OCI-M2 (cell line): ENCODE results near the gene ADGRA3.

ENCODE experiments used
- DNase-seq: peaks from one replicate; lab custom pipeline; 2025; ENCODE audit not compliant: unreplicated experiment; lab: John Stamatoyannopoulos, UW

Gene ADGRA3

DNA sequence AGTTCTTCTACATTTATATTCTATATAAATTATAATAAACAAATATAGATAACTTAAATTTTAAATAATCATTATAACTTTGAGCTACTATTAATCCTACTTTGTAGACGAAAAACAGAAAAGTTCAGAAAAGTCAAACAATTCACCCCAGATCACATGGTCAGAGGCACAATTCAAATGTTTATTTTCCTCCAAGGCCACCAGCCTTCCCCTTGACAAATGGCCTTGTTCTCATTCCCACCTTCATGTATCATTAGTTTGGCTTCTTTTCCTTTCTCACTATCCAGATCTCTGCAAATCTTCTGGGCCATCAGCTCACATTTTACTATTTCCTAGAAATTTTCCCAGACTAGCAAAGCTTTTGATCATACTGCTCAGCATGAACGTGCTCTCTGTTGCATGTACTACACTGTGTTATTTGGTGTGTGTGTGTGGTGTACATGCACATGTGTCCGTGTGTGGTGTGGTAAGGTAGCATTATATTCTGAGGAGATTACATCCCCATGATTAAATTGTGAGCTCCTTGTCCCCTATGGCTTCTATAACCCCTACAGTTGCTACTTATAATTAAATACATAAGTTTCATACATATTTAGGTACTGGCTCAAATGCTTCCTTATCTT is 61.5 kb downstream of the ADGRA3 start:
- DNase-seq = no peak

DNA sequence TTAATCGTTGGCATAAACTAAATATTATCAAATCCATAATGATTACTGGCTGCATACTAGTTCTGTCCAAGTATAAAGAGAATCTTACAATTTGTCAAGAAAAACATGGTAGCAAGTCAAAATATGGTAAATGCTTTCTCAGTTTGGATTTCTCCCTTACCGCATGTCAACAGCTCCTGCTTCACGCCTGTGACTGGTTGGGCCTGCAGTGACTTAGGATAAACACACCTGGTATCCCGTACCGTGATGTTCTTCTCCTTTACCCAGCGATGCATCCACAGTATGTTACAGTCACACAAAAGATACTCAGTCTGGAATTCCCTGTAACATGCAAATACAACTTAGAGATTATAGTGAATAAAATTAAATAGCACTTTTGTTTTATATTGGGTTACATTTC is 71.1 kb downstream of the ADGRA3 start:
- no peak for DNase-seq

DNA sequence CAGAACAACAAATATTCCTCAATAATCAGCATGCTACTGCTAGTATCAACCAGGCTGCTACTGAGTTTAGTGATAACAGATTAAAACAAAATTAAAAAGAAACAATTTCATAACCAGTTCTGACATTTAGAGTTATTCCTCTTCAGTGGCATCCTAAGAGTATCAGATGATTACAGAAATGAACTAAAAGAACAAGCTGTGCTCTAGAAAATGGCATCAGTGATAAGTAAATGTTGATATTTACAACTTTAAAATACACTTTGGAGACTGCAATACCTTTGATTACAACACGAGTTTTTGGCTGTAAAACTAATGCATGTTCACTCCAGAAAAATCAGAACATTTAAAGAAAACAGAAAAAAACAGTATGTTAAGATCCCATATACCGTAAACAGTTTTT is 72.9 kb downstream of the ADGRA3 start:
- no peak for DNase-seq

DNA sequence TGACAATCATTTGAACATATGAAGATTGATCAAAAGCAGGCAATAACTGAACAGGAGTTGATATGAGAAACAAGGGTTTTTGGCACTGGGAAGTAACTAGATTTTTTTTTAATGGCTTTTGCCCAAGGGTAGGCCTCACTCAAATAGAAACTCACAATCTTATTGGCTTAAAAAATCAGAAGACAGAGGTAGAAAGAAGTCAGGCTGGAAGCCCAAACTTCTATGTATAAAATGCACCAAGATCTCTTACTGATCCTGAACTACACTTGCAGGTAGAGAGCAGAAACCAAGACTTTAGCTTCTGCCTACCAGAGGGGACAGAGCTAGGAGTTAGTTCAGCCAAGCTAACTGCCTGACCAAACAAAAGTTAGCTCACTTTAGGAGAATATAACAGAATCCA is 74.9 kb downstream of the ADGRA3 start:
- DNase-seq = no peak

DNA sequence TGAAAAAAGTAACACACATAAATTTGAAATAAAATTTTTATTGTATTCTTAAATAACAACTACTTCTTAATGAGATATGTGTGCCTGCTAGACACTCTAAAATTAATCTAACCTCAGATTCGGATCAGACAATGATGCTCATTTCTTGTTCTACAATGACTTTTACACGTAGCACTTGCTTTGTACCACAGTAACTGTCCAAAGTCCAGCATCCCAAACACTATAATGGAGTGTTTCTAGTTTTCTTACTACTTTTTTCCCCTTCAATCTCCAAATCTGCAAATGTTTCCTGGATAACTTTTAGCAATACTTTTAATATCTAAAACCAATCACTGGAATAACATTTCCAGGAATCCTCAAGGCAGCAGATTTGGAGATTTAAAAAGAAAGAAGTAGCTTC is 75.9 kb downstream of the ADGRA3 start:
- DNase-seq = no peak

DNA sequence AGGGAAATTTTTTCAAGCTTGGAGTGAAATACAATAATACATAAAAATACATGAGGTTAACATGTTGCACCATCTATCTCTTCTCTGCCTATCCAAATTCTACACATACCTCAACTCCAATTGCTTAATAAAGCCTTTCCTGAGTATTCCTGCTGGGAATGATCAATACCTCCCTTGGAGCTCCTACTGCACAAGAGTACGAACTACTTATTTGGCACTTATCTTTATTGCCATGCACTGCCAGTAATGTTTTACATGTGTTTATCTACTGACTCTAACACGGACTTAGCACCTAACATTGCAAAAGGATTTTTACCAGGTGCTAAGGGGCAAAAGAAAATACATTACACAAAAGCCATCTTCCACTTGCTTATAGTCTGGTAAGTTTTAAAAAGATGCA is 80.2 kb downstream of the ADGRA3 start:
- no peak for DNase-seq

DNA sequence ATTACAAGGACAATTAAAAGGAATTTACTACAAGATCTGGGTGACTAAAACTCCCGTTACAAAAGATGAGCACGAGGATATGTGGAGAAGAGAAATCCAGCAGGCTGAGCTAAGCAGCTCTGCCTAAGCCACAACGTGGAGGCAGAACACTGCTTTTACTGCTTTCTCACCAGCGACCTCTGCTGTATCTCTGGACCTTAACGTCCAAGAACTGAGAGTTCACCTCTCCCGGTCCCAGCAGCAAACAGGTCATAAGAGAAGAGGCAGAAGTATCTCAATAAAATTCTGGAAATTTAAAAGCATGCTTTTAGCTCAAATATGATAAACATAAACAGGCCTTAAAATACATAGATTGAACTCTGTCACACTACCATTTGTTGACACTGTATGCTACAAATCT is 81.0 kb downstream of the ADGRA3 start:
- DNase-seq = no peak

DNA sequence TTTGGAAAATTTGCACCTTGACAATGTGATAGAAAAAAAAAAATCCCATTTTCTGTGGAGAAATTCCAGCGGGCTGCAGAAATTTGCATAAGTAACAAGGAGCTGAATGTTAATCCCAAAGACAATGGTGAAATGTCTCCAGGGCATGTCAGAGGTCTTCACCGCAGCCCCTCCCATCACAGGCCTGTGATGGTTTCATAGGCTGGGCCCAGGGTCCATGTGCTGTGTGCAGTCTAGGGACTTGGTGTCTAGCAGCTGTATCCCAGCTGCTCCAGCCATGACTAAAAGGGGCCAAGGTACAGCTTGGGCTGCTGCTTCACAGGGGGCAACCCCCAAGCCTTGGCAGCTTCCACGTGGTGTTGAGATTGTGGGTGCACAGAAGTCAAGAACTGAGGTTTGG is 85.2 kb downstream of the ADGRA3 start:
- DNase-seq = no peak

DNA sequence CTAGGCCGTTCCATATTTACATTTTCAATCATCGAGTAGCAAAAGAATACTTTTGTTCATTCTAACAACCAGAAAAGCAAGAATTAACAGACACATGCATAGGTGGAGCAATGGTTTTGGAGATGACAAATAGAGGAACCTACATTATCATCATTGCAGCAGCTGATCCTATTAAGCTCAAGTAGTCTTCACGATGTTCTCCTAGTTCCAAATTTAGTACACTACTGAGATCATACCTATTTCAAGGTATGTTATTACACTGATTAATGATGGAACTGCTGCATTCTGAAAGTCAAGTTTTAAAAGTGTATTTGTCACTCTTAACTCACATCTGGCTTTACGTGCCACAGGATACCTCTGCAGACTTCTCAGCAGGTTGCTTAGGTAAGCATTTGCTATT is 87.4 kb downstream of the ADGRA3 start:
- no peak for DNase-seq

DNA sequence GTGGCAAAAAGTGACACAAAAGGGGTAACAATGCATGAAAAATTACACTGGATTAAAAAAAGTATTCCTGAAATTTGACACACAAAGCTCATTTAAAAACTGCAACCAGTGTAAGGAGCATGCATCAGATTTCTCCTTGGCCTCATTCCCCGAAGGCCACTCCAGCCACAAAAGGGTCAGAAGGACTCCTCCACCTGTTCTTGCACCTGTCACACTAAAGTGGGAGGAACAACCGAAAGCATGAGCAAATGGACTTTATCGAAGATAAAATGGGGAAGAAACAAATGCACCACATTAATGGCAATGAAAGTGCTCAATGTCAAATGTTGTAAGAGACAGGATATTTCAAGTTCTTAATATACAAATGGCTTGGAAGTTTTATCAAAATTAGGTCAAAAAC is 88.2 kb downstream of the ADGRA3 start:
- no peak for DNase-seq

DNA sequence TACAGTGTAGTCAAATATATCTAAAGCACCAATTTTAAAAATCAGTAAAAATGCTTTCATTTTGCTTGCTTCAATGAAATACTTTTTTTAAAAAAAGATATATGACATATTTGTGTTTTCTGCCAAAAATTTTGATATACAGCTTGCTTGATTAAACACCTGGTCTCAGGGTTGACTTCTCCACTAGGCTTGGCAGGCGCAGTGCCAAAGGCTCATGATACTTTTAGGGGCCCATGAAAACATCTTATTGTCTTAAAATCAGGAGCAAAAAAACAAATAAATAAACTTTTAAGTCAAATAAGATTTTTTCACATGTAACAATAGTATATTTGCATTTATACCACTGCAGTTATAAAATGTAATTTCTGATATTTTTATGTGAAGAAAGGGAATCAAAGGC is 95.6 kb downstream of the ADGRA3 start:
- no peak for DNase-seq

DNA sequence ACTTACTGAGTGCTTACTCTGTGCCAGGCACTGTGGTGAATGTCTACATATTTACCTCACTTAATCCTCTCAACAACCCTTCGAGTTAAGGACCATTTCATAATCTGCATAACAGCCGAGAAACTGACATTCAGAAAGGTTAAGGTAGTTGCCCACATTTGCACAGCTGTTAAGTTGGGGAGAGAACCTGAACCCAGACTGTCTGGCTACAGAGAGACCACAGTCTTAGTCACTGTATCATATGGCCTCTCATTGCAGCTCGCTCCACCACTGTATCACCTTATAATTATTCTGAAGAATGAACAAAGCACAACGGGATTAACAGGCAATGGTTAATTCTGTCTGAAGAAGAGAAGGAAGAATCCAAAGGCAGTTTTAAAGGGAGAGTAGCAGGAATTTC is 98.5 kb downstream of the ADGRA3 start:
- DNase-seq = no peak

DNA sequence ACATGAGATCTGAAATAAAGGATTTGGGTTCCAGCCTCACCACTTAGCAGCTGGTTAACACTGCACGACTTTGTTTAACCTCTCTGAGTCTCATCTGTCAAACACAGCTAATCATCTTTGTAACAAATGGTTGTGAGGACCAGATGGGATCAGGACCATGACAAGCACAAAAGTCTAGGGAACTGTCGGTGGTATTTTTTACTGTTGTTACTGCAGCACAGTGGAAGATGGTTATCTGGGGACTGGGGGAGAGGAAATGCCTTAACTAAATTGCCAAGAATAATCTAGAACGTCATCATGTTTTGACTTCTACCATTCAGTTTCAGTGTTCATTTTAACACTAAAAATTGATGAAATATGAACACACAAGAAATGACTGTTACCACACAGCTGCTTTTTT is 99.5 kb downstream of the ADGRA3 start:
- DNase-seq = no peak

DNA sequence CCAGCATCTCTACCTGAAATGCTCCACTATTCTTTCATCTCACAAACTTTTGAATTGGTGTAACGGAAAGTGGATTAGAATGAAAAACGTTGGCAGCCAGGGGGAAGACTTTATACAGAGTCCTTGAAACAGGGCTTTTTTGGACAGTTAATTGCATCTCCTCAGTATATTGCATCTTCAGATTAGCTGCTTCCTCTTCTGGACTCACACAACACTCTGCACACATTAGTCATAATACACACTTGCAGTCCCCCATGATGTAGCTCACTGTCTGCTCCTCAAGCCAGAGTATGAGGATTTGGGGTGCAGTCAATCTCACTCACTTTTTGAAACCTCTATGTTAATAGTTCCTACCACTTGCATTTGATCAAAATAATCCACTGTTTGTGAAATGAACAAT is 101.0 kb downstream of the ADGRA3 start:
- DNase-seq = no peak

DNA sequence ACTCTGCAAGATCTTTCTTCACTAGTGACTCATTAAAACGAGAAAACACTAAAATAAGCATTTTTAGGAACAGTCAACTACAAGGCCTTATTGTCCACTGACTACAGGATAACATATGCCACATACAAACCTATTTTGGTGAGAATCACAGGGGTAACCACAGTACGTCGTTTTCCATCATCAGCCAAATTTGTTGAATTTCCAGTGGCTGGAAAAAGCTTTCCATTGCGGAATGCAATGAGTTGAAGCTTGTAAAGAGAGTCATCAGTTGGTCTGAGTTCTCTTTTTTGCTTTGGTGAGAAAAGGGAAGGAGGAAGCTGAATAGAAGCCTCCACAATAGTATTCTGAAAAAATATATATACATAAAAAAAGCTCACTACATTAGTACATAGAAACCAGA is 102.4 kb downstream of the ADGRA3 start:
- DNase-seq = no peak

DNA sequence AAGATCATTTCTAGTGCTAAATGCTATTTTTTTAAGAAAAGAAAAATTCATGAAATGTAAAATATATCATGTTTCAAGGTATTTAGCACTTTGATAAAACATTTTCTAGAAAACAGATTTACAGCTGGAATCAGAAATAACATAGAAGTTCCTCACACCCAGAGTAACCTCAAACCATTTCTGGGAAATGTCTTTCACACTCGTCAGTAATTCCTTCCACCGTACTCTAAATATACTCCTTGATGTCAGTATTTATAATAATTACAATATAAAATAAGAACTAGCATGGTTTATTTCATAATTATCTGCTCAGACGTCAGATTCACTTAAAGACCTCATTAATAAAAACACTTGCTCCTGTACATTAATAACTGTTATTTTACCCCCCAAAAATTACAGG is 103.9 kb downstream of the ADGRA3 start:
- DNase-seq = no peak

DNA sequence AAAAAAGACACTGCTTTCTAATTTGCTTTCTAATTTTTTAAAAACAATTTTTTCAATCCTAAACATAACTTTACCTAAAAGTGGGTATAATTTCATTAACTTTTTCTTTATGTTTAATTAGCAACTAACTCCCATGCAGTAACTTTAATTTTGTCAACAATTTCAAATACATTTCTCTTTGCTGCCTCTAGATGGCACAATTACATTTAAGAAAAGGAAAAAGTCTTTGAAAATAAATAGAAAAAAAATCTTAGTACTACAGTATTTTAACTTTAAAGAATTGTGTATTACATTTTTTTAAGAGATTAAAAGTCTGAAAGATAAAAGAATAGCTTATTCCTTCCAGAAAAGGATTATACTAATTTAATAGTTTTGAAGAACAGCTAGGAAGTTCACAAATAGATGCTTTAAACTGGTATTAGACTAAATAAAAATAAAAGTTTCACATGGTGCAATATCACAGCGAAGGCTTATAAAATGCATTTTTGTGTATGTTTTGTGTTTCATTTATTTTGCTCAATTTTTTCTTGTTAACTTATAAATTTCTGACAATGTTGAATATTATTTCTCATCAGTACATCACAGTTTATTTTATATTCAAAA is 105.1 kb downstream of the ADGRA3 start:
- DNase-seq = no peak

DNA sequence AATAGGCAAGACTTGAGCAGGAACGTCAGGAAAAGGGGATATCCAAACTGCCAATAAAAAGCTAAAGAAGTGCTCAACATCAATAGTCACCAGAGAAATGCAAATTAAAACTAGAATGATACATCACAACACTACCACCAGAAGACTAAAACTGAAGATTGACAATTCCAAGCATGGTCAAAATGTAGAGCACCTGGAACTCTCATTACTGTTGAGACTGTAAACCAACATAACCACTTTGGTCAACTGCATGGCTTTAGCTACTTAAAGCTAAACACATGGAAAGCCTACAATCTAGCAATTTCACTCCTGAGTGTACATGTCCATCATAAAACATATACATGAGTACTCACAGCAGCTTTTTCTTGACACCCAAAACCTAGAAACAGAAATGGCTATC is 107.4 kb downstream of the ADGRA3 start:
- DNase-seq = no peak

DNA sequence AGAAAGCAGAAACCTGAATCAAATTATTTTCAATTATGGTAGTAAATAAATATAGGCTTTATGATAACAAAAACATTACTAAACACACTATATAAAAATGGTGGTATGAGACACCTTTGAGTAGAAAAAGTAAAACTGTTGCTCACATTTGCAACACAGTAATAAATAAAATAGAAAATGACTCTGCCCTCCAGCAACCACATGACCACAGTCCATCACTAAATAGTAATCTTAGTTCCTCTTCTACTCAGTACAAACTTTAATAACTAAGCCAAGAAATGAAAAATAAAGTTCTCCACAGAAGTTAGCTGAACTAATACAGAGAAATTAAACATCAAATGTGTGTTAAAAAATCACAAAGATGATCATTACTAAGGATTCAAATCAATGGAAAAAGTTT is 108.5 kb downstream of the ADGRA3 start:
- DNase-seq = no peak

DNA sequence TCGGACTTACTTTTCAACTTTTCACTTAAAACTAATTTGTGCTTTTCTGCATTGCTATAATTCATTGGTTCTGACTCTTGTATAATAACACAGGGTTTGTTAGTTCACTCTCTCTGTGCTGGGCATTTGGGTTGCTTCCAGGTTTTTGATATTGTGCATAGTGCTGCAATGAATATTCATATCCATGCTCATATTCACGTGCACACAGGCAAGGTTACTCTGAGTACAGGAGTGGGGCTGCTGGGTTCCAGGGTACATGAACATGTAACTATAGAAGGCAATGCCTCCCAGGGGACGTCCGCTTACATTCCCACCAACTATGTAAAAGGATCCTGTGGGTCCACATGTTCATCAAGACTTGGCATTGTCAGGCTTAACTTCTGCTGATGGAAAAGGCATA is 117.2 kb downstream of the ADGRA3 start:
- DNase-seq = no peak

DNA sequence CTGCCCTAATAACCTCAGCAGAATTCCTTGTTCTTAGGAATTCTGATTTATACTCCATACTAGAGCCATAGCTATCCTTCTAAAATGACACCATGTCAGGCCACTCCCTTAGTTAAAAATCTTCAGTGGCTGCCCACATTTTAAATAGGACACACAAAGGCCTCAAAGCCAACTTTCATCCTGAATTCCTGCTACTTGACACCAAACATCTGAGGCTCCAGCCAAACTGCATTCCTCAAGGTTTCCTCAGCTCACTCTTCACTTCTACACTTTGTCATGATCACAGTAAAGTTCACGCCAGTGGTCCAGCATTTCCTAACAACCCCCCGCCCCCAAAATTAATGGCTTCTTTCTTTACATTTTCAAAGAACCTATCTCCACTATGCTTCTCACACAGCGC is 124.3 kb downstream of the ADGRA3 start:
- DNase-seq = no peak

DNA sequence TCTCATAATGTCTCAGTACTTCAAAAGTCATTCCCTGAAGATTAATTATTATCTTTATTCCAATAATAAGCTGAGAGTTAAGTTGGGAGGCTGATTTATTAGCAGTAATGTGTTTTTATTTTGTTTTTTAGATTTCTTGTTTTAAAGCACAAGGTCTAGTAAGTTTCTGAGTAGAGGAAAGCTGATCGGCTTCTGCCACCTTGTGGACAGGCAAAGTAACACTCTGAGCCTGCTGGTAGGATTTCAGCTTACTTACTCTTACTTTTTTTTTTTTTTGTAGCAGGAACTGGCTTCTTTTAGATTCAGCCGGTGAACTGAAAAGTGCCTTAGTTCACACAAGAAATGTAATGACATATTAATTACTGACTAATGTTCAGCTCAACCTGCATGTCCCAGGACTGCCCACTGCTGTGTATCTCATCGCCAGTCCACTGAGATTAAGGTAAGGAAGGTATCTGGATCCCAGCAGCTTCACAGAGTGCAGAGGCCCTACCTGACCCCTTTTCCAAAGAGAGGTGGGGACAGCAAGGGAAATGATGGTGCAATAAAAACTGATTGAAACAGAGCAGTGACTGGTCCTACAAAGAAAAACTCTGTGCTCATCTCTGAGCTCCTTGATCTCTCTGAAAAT is 126.5 kb downstream of the ADGRA3 start:
- DNase-seq = no peak

DNA sequence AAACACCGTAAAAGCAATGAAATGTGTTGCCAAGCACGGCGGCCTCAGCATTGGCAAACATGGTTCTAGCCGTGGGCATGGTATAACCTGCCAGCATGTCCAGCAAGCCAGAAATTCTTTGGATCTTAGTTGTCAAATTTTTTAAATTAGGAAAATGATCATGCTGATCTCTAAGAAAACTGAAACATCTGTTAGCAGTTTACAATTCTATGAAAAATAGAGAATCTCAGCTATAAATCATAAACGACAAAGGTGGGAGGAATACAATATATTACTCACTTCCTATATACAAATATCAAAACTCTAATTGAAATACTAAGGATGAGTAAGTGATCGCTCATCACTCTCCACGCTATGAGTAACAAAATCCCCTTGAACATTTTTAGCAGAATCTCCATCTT is 130.3 kb downstream of the ADGRA3 start:
- DNase-seq = no peak
